NCI-H345 treated with DMSO at 0.1 percent for 48 hours (cell line): ENCODE results near the gene ITIH5.

Source experiments
- DNase-seq: peaks from one replicate; lab custom pipeline; 2025; ENCODE audit not compliant: unreplicated experiment; lab: John Stamatoyannopoulos, UW

The ITIH5 gene

GRCh38 chr10:7589748-7590147, 77.0 kb downstream of the ITIH5 start:
- DNase-seq, result no peak

GRCh38 chr10:7587865-7588188, 78.9 kb downstream of the ITIH5 start:
- no peak for DNase-seq

- no peak for DNase-seq
Observed at GRCh38 chr10:7587168-7587864, 79.5 kb downstream of the ITIH5 start.

GRCh38 chr10:7585228-7585627, 81.5 kb downstream of the ITIH5 start:
- DNase-seq, result no peak

- no peak for DNase-seq
Observed at GRCh38 chr10:7583626-7584025, 83.1 kb downstream of the ITIH5 start.

- DNase-seq, result no peak
Observed at GRCh38 chr10:7580520-7580919, 86.2 kb downstream of the ITIH5 start.

GRCh38 chr10:7579681-7580080, 87.1 kb downstream of the ITIH5 start:
- DNase-seq, result no peak

- no peak for DNase-seq
Observed at GRCh38 chr10:7577579-7577978, 89.2 kb downstream of the ITIH5 start.

- DNase-seq, result no peak
Observed at GRCh38 chr10:7577176-7577575, 89.6 kb downstream of the ITIH5 start.

- no peak for DNase-seq
Observed at GRCh38 chr10:7576340-7576739, 90.4 kb downstream of the ITIH5 start.

GRCh38 chr10:7572391-7572790, 94.4 kb downstream of the ITIH5 start:
- no peak for DNase-seq

GRCh38 chr10:7571981-7572380, 94.8 kb downstream of the ITIH5 start:
- no peak for DNase-seq

- no peak for DNase-seq
Observed at GRCh38 chr10:7567911-7568620, 98.7 kb downstream of the ITIH5 start.

GRCh38 chr10:7566891-7567290, 99.9 kb downstream of the ITIH5 start:
- no peak for DNase-seq

GRCh38 chr10:7565871-7566270, 100.9 kb downstream of the ITIH5 start:
- no peak for DNase-seq

- no peak for DNase-seq
Observed at GRCh38 chr10:7563770-7564169, 103.0 kb downstream of the ITIH5 start.

- DNase-seq, result no peak
Observed at GRCh38 chr10:7563368-7563767, 103.4 kb downstream of the ITIH5 start.

GRCh38 chr10:7561985-7562384, 104.8 kb downstream of the ITIH5 start:
- no peak for DNase-seq

- DNase-seq, result no peak
Observed at GRCh38 chr10:7561216-7561893, 105.4 kb downstream of the ITIH5 start.

GRCh38 chr10:7560519-7560918, 106.2 kb downstream of the ITIH5 start:
- DNase-seq, result no peak

GRCh38 chr10:7559386-7559785, 107.4 kb downstream of the ITIH5 start:
- DNase-seq, result no peak

- no peak for DNase-seq
Observed at GRCh38 chr10:7558036-7558435, 108.7 kb downstream of the ITIH5 start.
